ENCODE results near the gene ACACA.
"Not testable (repeated sequence)": the region's sequence is repeated elsewhere in the genome, so short reads cannot be mapped to it uniquely, and the experiment has no call there.

ACACA gene

DNA sequence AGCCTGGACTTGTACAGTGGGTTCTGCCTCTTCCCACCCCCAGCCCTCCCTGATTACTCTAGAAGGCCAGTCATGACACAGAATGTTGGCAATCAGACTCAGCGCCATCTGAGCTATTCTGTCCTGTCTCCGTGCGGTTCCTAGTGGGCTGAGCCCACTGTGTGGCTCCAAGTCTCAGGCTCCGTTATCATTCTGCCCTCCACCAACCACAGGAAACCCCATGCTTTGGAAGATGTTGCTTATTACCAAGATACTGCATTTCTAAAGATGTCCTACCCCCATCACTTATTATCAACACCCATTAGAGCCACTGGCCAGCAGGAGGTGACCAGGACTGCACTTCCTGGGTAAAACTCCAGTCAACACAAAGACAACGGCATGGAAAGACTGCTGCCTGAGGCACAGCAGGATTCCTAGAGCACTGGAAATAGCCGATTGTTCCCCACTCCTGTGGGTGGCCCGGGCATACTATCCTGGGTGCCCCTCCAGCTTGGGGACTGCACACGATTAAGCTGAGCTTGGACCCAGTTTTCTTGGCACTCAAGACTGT, 324.2 kb downstream of the ACACA start:
- H3K4me1 ChIP-seq: no peaks in the 10 kb centered on the region
- H3K36me3 ChIP-seq: peaks cover 25% of the 10 kb centered on the region in 3 donors
- H3K27me3 ChIP-seq: no peaks in the 10 kb centered on the region
- TF ChIP-seq CTCF (IDR thresholded peaks at IDR 0.05): no peak
- no peak overlapping the region for H3K27ac ChIP-seq
- peaks cover 0 to 5% (median 0%) of the 10 kb centered on the region in 3 donors for H3K9me3 ChIP-seq
- DNase-seq: no peak
- intact Hi-C loops (cut with DNase I; ENCODE audit: low total_unique reads): no loop called here
- no peak overlapping the region for H3K4me3 ChIP-seq

GRCh38 chr17:37081287-37081686, 325.3 kb downstream of the ACACA start:
- H3K9me3 ChIP-seq: peaks cover 0 to 5% (median 0%) of the 10 kb centered on the region in 3 donors
- peaks cover 14% of the 10 kb centered on the region in 3 donors for H3K36me3 ChIP-seq
- no peak overlapping the region for H3K27ac ChIP-seq
- no peaks in the 10 kb centered on the region for H3K27me3 ChIP-seq
- intact Hi-C loops (cut with DNase I; ENCODE audit: low total_unique reads): no loop called here
- H3K4me3 ChIP-seq: no peak overlapping the region
- no peak for TF ChIP-seq CTCF (IDR thresholded peaks at IDR 0.05)
- no peaks in the 10 kb centered on the region for H3K4me1 ChIP-seq
- DNase-seq: no peak

DNA sequence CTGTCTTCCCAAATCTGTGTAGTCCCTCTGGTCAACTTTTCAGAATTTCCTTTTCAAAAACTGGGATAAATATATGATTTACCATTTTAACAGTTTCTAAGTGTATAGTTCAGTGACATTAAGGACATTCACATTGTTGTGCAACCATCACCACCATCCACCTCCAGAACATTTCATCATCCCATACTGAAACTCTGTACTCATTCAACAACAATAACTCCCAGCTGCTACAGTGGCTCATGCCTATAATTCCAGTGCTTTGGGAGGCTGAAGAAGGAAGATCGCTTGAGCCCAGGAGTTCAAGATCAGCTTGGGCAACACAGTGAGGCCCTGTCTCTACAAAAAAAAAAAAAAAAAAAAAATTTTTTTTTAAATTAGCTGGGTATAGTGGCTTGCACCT, 326.9 kb downstream of the ACACA start:
- no peak for TF ChIP-seq CTCF (IDR thresholded peaks at IDR 0.05)
- Histone ChIP-seq H3K27me3 (no peaks in the 10 kb centered on the region), H3K4me3 (no peak overlapping the region), H3K36me3 (peaks cover 0 to under 1% (median under 1%) of the 10 kb centered on the region in 3 donors), H3K9me3 (peaks cover 0 to 5% (median 0%) of the 10 kb centered on the region in 3 donors), H3K27ac (no peak overlapping the region), H3K4me1 (no peaks in the 10 kb centered on the region)
- intact Hi-C loops (cut with DNase I; ENCODE audit: low total_unique reads): no loop called here
- no peak for DNase-seq

- no peaks in the 10 kb centered on the region for H3K27me3 ChIP-seq
- no peak for DNase-seq
- no peak overlapping the region for H3K4me3 ChIP-seq
- intact Hi-C loops (cut with DNase I; ENCODE audit: low total_unique reads): no loop called here
- peaks cover 0 to 5% (median 0%) of the 10 kb centered on the region in 3 donors for H3K9me3 ChIP-seq
- no peaks in the 10 kb centered on the region for H3K4me1 ChIP-seq
- no peak for TF ChIP-seq CTCF (IDR thresholded peaks at IDR 0.05)
- H3K27ac ChIP-seq: no peak overlapping the region
- H3K36me3 ChIP-seq: no peaks in the 10 kb centered on the region
Observed at GRCh38 chr17:37079065-37079708, 327.4 kb downstream of the ACACA start.

- H3K4me1 ChIP-seq; H3K27me3 ChIP-seq; H3K4me3 ChIP-seq; H3K36me3 ChIP-seq; H3K27ac ChIP-seq; H3K9me3 ChIP-seq; DNase-seq; intact Hi-C loops (cut with DNase I; ENCODE audit: low total_unique reads): not testable (repeated sequence)
Observed at GRCh38 chr17:37073464-37073863, 333.2 kb downstream of the ACACA start.

GRCh38 chr17:37069087-37069486, 337.5 kb downstream of the ACACA start:
- Histone ChIP-seq H3K27ac (no peak overlapping the region), H3K36me3 (no peaks in the 10 kb centered on the region), H3K4me3 (no peak overlapping the region), H3K4me1 (no peaks in the 10 kb centered on the region), H3K27me3 (peaks cover 0 to 43% of the 10 kb centered on the region in 2 donors), H3K9me3 (peaks cover 0 to 4% (median 0%) of the 10 kb centered on the region in 3 donors)
- TF ChIP-seq CTCF (IDR thresholded peaks at IDR 0.05): no peak
- DNase-seq: no peak
- intact Hi-C loops (cut with DNase I; ENCODE audit: low total_unique reads): no loop called here
